DOHH2 (cell line): ENCODE measurements around the gene SGSH.
A peak's percentile ranks its signal among the peaks of the same experiment; 100 is the strongest.

Experiments
- H3F3A ChIP-seq: fragments of 200-600 bp; sonication (generic), shearing (Covaris generic); 2 replicates; pipeline ENCODE4 v1.6.0; 2016; ENCODE audit warnings: antibody characterized with exemption, mild to moderate bottlenecking; ENCODE audit not compliant: control insufficient read depth, insufficient read depth
- H3K27ac ChIP-seq: fragments of 200-600 bp; sonication (generic); 2 replicates; pipeline ENCODE4 v1.5.1; 2014; ENCODE audit warnings: low read depth, mild to moderate bottlenecking, low read length, moderate library complexity
- H3K27me3 ChIP-seq: fragments of 200-600 bp; sonication (generic); 2 replicates; pipeline ENCODE4 v1.6.1; 2014; ENCODE audit warnings: mild to moderate bottlenecking, low read length, mixed read lengths; ENCODE audit not compliant: control insufficient read depth
- H3K36me3 ChIP-seq: fragments of 200-600 bp; sonication (generic); 2 replicates; pipeline ENCODE4 v1.6.1; 2014; ENCODE audit warnings: mild to moderate bottlenecking, low read length, moderate library complexity, mixed read lengths; ENCODE audit not compliant: control insufficient read depth
- H3K4me1 ChIP-seq: fragments of 200-600 bp; sonication (generic); 2 replicates; pipeline ENCODE4 v1.6.1; 2014; ENCODE audit warnings: mild to moderate bottlenecking, low read length, mixed read lengths; ENCODE audit not compliant: control insufficient read depth
- H3K4me2 ChIP-seq: fragments of 200-600 bp; sonication (generic); 2 replicates; pipeline ENCODE4 v1.6.0; 2014; ENCODE audit warnings: mild to moderate bottlenecking, low read length, moderate library complexity
- H3K4me3 ChIP-seq: fragments of 200-600 bp; sonication (generic); 2 replicates; pipeline ENCODE4 v1.5.1; 2014; ENCODE audit warnings: mild to moderate bottlenecking, low read length, mixed read lengths
- H3K79me2 ChIP-seq: fragments of 200-600 bp; sonication (generic); 2 replicates; pipeline ENCODE4 v1.6.1; 2014; ENCODE audit warnings: mild to moderate bottlenecking, low read length, mixed read lengths; ENCODE audit not compliant: control insufficient read depth
- H3K9me2 ChIP-seq: fragments of 200-600 bp; sonication (generic); replicated peaks from 2 replicates; pipeline ENCODE4 v1.6.1; 2014; ENCODE audit warnings: mild to moderate bottlenecking, low read length, mixed read lengths; ENCODE audit not compliant: control insufficient read depth
- H3K9me3 ChIP-seq: fragments of 200-600 bp; sonication (generic); 2 replicates; pipeline ENCODE4 v1.6.1; 2014; ENCODE audit warnings: antibody characterized with exemption, low read length, mixed read lengths; ENCODE audit not compliant: control insufficient read depth, insufficient read depth
- H4K20me1 ChIP-seq: fragments of 200-600 bp; sonication (generic); 2 replicates; pipeline ENCODE4 v1.6.0; 2014; ENCODE audit warnings: low read depth, mild to moderate bottlenecking, antibody characterized with exemption, low read length, moderate library complexity; ENCODE audit not compliant: control insufficient read depth, insufficient read depth
- EZH2phosphoT487 ChIP-seq: fragments of 200-600 bp; sonication (generic); IDR thresholded peaks from 2 replicates; pipeline ENCODE4 v1.6.1; 2017; ENCODE audit warnings: borderline replicate concordance, mild to moderate bottlenecking, antibody characterized with exemption, low read length, moderate library complexity, mixed read lengths
- TF ChIP-seq, protein P1 (sequence below): fragments of 200-600 bp; sonication (generic); IDR thresholded peaks from one replicate; pipeline ENCODE4 v1.5.1; 2014; ENCODE audit warnings: antibody characterized with exemption, mild to moderate bottlenecking, low read depth, low read length; ENCODE audit not compliant: poor library complexity, severe bottlenecking

Gene SGSH

DNA sequence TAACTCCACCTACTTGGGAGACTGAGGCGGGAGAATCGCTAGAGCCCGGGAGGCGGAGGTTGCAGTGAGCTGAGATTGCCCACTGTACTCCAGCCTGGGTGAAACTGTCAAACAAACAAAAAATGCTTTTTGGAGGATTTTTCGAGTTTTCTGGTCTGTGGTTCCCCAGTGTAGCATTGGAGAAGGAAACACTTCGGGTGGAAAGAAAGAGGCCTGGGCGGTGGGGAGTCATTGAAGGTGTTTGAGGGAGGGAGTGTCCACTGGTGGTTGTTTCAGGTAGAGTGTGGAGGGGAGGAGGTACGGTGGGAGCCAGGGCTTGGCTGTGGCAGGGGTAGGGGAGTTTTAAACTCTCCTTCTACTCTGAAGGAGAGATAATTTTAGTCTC lies 41.8 kb upstream of the SGSH start:
- Histone ChIP-seq H3K27me3 (peaks cover 69% of the 10 kb centered on the region), H3K4me3 (peak overlapping the region; percentile 71), H3K9me3 (no peaks in the 10 kb centered on the region), H3K4me2 (peak overlapping the region; percentile 88), H4K20me1 (peaks cover 4% of the 10 kb centered on the region; the same call in 1 of the 2 replicates), H3K27ac (no peak overlapping the region), H3F3A (peaks cover 24% of the 10 kb centered on the region), H3K9me2 (no peaks in the 10 kb centered on the region), H3K36me3 (no peaks in the 10 kb centered on the region), H3K79me2 (no peaks in the 10 kb centered on the region), H3K4me1 (peaks cover 32% of the 10 kb centered on the region)
- TF ChIP-seq EZH2phosphoT487: no peak
- TF ChIP-seq, protein P1, sequence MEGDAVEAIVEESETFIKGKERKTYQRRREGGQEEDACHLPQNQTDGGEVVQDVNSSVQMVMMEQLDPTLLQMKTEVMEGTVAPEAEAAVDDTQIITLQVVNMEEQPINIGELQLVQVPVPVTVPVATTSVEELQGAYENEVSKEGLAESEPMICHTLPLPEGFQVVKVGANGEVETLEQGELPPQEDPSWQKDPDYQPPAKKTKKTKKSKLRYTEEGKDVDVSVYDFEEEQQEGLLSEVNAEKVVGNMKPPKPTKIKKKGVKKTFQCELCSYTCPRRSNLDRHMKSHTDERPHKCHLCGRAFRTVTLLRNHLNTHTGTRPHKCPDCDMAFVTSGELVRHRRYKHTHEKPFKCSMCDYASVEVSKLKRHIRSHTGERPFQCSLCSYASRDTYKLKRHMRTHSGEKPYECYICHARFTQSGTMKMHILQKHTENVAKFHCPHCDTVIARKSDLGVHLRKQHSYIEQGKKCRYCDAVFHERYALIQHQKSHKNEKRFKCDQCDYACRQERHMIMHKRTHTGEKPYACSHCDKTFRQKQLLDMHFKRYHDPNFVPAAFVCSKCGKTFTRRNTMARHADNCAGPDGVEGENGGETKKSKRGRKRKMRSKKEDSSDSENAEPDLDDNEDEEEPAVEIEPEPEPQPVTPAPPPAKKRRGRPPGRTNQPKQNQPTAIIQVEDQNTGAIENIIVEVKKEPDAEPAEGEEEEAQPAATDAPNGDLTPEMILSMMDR: no peak

DNA sequence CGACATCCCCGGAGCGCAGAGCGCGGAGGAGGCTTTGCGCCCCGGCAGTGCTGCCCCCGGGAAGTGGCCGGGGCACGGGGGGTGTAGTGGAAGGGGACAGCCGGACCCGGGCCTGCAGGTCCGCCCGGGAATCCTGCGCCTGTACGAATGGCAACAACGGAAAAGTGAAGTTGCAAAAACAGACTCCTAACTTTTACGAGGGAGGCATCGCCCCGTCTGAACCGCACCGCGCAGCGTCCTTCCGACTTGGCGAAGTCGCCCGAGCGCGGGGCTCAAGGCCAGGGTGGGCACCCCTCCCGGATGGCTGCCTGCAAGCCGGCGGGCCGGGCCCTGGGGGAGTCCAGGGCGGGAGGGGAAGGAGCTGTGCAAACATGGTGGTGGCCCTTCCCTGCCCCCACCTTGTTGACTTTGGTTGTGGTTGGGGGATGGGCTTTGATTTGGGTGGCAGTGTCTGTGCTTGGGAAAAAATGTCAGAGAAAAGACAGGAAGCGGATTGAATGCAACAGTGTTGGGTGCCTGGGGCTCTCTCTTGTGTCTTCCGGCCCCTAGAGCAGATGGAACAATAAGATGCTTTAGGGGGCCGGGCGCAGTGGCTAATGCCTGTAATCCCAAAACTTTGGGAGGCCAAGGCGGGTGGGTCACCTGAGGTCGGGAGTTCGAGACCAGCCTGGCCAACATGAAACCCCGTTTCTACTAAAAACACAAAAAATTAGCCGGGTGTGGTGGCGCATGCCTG lies 41.2 kb upstream of the SGSH start:
- peaks cover 32% of the 10 kb centered on the region for H3K4me1 ChIP-seq
- H3K27me3 ChIP-seq: peaks cover 69% of the 10 kb centered on the region
- peaks cover 24% of the 10 kb centered on the region for H3F3A ChIP-seq
- peak overlapping the region; percentile 71 for H3K4me3 ChIP-seq
- H3K27ac ChIP-seq: no peak overlapping the region
- H3K9me3 ChIP-seq: no peaks in the 10 kb centered on the region
- no peaks in the 10 kb centered on the region for H3K9me2 ChIP-seq
- no peaks in the 10 kb centered on the region for H3K79me2 ChIP-seq
- TF ChIP-seq, protein P1: no peak
- no peak; the same call in 1 of the 2 replicates for TF ChIP-seq EZH2phosphoT487
- peaks cover 4% of the 10 kb centered on the region; the same call in 1 of the 2 replicates for H4K20me1 ChIP-seq
- H3K4me2 ChIP-seq: peak overlapping the region; percentile 88
- H3K36me3 ChIP-seq: no peaks in the 10 kb centered on the region

DNA sequence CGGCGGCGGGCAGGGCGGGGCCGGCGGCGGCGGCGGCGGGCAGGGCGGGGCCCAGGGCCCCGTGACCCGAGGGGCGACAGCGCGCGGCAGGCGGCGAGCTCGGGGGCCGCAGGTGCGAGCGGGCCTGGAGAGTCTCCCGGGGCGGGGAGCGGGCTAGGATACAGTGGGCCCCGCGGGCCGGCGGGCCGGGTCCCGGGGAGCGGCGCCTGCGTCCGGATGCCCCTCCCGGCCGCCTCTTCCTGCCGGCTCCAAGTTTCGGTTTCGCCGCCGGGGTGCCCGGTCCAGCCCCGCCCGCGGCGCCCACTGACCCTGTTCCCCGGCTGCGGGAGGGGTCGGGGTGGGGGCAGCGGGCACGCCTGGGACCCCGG lies 40.6 kb upstream of the SGSH start, which contains the start of gene RNF213:
Gene RNF213, plus strand, starts transcription at position 62 of the 368 bp plus-strand sequence. CDS start 2,830 bp downstream, outside the sequence.
- TF ChIP-seq, protein P1: no peak
- TF ChIP-seq EZH2phosphoT487: no peak

More for the DNA sequence above, 40.6 kb upstream of the SGSH start, which contains the start of gene RNF213:
- Histone ChIP-seq H3K79me2 (no peaks in the 10 kb centered on the region), H4K20me1 (peaks cover 4% of the 10 kb centered on the region; the same call in 1 of the 2 replicates), H3K9me3 (no peaks in the 10 kb centered on the region), H3K4me1 (peaks cover 32% of the 10 kb centered on the region), H3K9me2 (no peaks in the 10 kb centered on the region), H3K4me3 (peak within 1 kb of the TSS; percentile 71), H3K4me2 (peak within 1 kb of the TSS; percentile 88), H3K36me3 (no peaks in the 10 kb centered on the region), H3F3A (peaks cover 24% of the 10 kb centered on the region), H3K27ac (no peak within 1 kb of the TSS), H3K27me3 (peaks cover 66% of the 10 kb centered on the region)
